H1 (cell line): ENCODE results near the gene SHISAL2B. TPM values are rescaled to one million over a fixed set of nuclear protein-coding genes. Genes with fewer than 3 reads are reported as not detected.

Experiments
- CTCF ChIA-PET: fragments of 300-600 bp; sonication (Branson Sonifier 250); formaldehyde crosslinking; loops from one replicate; lab custom pipeline; 2021; ENCODE audit not compliant: partially characterized antibody; lab: Charles Lee
- POLR2A ChIA-PET: fragments of 300-600 bp; sonication (Branson Sonifier 250); formaldehyde crosslinking; loops from one replicate; lab custom pipeline; 2021; ENCODE audit warnings: inconsistent platforms; ENCODE audit not compliant: partially characterized antibody; lab: Charles Lee
- DNase-seq, 2 experiments: peaks; one replicate each; pipeline versions ENCODE4 v3.0.0 to v3.0.0-alpha.2; 2010 to 2022; ENCODE audit warnings: low spot score in 2 of 2, low read depth in 1 of 2, mixed read lengths in 1 of 2
- FAIRE-seq: peaks from 2 replicates; lab custom pipeline; 2011; peaks lifted over from hg19 to GRCh38; lab: Jason Lieb, UNC
- H2AFZ ChIP-seq: 2 replicates; pipeline ENCODE4 v1.8.1; 2012; ENCODE audit warnings: low read length, inconsistent platforms
- H2AK5ac ChIP-seq: 2 replicates; pipeline ENCODE4 v1.6.1; 2013; ENCODE audit warnings: low read depth, low read length
- H2BK120ac ChIP-seq: replicated peaks from 2 replicates; pipeline ENCODE3; 2013; ENCODE audit warnings: low read depth, low read length, inconsistent platforms
- H2BK12ac ChIP-seq: 2 replicates; pipeline ENCODE4 v1.6.1; 2013; ENCODE audit warnings: low read depth, low read length
- H2BK15ac ChIP-seq: 2 replicates; pipeline ENCODE4 v1.6.1; 2013; ENCODE audit warnings: low read length
- H2BK20ac ChIP-seq: 2 replicates; pipeline ENCODE4 v1.6.1; 2013; ENCODE audit warnings: low read length
- H2BK5ac ChIP-seq: 2 replicates; pipeline ENCODE4 v1.6.1; 2013; ENCODE audit warnings: low read depth, low read length
- H3K14ac ChIP-seq: 2 replicates; pipeline ENCODE4 v1.6.1; 2013; ENCODE audit warnings: inconsistent platforms; ENCODE audit not compliant: insufficient read length
- H3K18ac ChIP-seq: 2 replicates; pipeline ENCODE4 v1.6.1; 2013; ENCODE audit warnings: low read length; ENCODE audit errors: extremely low read depth
- H3K23ac ChIP-seq: 2 replicates; pipeline ENCODE4 v1.6.1; 2013; ENCODE audit warnings: inconsistent platforms; ENCODE audit not compliant: insufficient read length
- H3K23me2 ChIP-seq: 2 replicates; pipeline ENCODE4 v1.6.1; 2013; ENCODE audit warnings: low read depth, low read length
- H3K27ac ChIP-seq: 2 replicates; pipeline ENCODE4 v1.6.1; 2011; ENCODE audit warnings: low read depth, low read length, inconsistent platforms
- H3K27me3 ChIP-seq, 4 experiments: replicated peaks in 1 of 4; 1 replicate in 1 of 4; 2 replicates in 3 of 4; pipeline versions ENCODE4 v1.6.1 to v1.8.1; 2011 to 2013; ENCODE audit warnings: low read length in 3 of 4, mild to moderate bottlenecking in 3 of 4, inconsistent platforms in 2 of 4, mixed read lengths in 2 of 4, moderate library complexity in 1 of 4; ENCODE audit not compliant: control insufficient read depth in 3 of 4, insufficient read depth in 3 of 4; ENCODE audit errors: extremely low read depth in 1 of 4
- H3K36me3 ChIP-seq, 4 experiments: 2 replicates each; pipeline versions ENCODE4 v1.6.1 to v1.8.1; 2011 to 2013; ENCODE audit warnings: mild to moderate bottlenecking in 4 of 4, low read length in 3 of 4, moderate library complexity in 2 of 4, control low read depth in 1 of 4, inconsistent platforms in 1 of 4; ENCODE audit not compliant: insufficient read depth in 4 of 4, control insufficient read depth in 2 of 4
- H3K4ac ChIP-seq: replicated peaks from 2 replicates; pipeline ENCODE3; 2013; ENCODE audit warnings: low read length, low read depth, mixed read lengths, inconsistent platforms; ENCODE audit not compliant: insufficient read length
- H3K4me1 ChIP-seq, 4 experiments: replicated peaks in 1 of 4; 1 replicate in 1 of 4; 2 replicates in 3 of 4; pipeline versions ENCODE4 v1.6.1 to v1.8.1; 2011 to 2013; ENCODE audit warnings: low read length in 3 of 4, inconsistent platforms in 2 of 4, mixed read lengths in 1 of 4; ENCODE audit not compliant: insufficient read depth in 4 of 4, control insufficient read depth in 3 of 4
- H3K4me2 ChIP-seq, 2 experiments: 2 replicates each; pipeline versions ENCODE4 v1.6.1 to v1.8.1; 2011 to 2013; ENCODE audit warnings: low read depth in 2 of 2, low read length in 2 of 2, control low read depth in 1 of 2, inconsistent platforms in 1 of 2, mild to moderate bottlenecking in 1 of 2; ENCODE audit not compliant: insufficient read depth in 1 of 2
- H3K4me3 ChIP-seq, 4 experiments: fragments of 200-600, 300-600 bp in 1 of 4; sonication (generic), shearing (Covaris generic), sonication (Bioruptor Twin) in 1 of 4; 2 replicates each; pipeline versions ENCODE4 v1.5.1 to v1.8.1; 2011 to 2016; ENCODE audit warnings: low read length in 4 of 4, low read depth in 3 of 4, control low read depth in 2 of 4, inconsistent platforms in 2 of 4, mild to moderate bottlenecking in 2 of 4, mixed read lengths in 1 of 4, moderate library complexity in 1 of 4; ENCODE audit not compliant: insufficient read depth in 2 of 4; ENCODE audit errors: extremely low read depth in 1 of 4
- H3K56ac ChIP-seq: replicated peaks from 2 replicates; pipeline ENCODE3; 2013; ENCODE audit warnings: low read depth, mild to moderate bottlenecking, mixed read lengths, low read length, inconsistent platforms; ENCODE audit not compliant: insufficient read length
- H3K79me1 ChIP-seq: 2 replicates; pipeline ENCODE4 v1.6.1; 2013; ENCODE audit warnings: low read depth, low read length, control low read depth
- H3K79me2 ChIP-seq, 2 experiments: 2 replicates each; pipeline versions ENCODE4 v1.6.1 to v1.8.1; 2012 to 2013; ENCODE audit warnings: low read length in 2 of 2, mild to moderate bottlenecking in 2 of 2, inconsistent platforms in 1 of 2; ENCODE audit not compliant: insufficient read depth in 2 of 2, control insufficient read depth in 1 of 2
- H3K9ac ChIP-seq, 4 experiments: replicated peaks in 1 of 4; 1 replicate in 1 of 4; 2 replicates in 3 of 4; pipeline versions ENCODE4 v1.6.1 to v1.8.1; 2011 to 2013; ENCODE audit warnings: low read depth in 3 of 4, low read length in 3 of 4, control low read depth in 2 of 4, mild to moderate bottlenecking in 2 of 4, moderate library complexity in 2 of 4, inconsistent platforms in 1 of 4; ENCODE audit errors: extremely low read depth in 1 of 4
- H3K9me3 ChIP-seq, 2 experiments: 2 replicates each; pipeline versions ENCODE4 v1.6.1 to v1.8.1; 2012 to 2013; ENCODE audit warnings: mild to moderate bottlenecking in 2 of 2, moderate library complexity in 2 of 2, control low read depth in 1 of 2, inconsistent platforms in 1 of 2, low read depth in 1 of 2, low read length in 1 of 2, mixed read lengths in 1 of 2; ENCODE audit not compliant: insufficient read depth in 2 of 2
- H4K20me1 ChIP-seq, 2 experiments: replicated peaks in 1 of 2; 2 replicates each; pipeline versions ENCODE3 to v1.8.1; 2011 to 2013; ENCODE audit warnings: inconsistent platforms in 2 of 2, low read length in 2 of 2, mild to moderate bottlenecking in 1 of 2; ENCODE audit not compliant: insufficient read depth in 2 of 2, control insufficient read depth in 1 of 2
- H4K5ac ChIP-seq: 2 replicates; pipeline ENCODE4 v1.6.1; 2013; ENCODE audit warnings: low read length, low read depth, mixed read lengths, inconsistent platforms; ENCODE audit not compliant: insufficient read length
- H4K8ac ChIP-seq: 2 replicates; pipeline ENCODE4 v1.8.0; 2013; ENCODE audit warnings: mild to moderate bottlenecking, moderate library complexity, low read length, inconsistent platforms; ENCODE audit not compliant: insufficient read depth; ENCODE audit errors: extremely low read depth
- H4K91ac ChIP-seq: replicated peaks from 2 replicates; pipeline ENCODE3; 2013; ENCODE audit warnings: low read length, mixed read lengths, inconsistent platforms; ENCODE audit not compliant: insufficient read length
- EP300 ChIP-seq, 2 experiments: IDR thresholded peaks; 1 replicate in 1 of 2; 2 replicates in 1 of 2; pipeline ENCODE4 v1.6.1; 2011 to 2012; ENCODE audit warnings: low read depth in 2 of 2, low read length in 2 of 2, mild to moderate bottlenecking in 2 of 2, borderline replicate concordance in 1 of 2, inconsistent platforms in 1 of 2, moderate library complexity in 1 of 2
- GTF2F1 ChIP-seq: IDR thresholded peaks from 2 replicates; pipeline ENCODE4 v1.6.1; 2012; ENCODE audit warnings: low read depth, low read length, improper control_type of control experiment, borderline replicate concordance
- WGBS, 2 experiments: shearing (Covaris generic) in 1 of 2; methylation state at CpG; one replicate each; pipeline versions ENCODE4 v1.1.6 to v1.1.7; 2013 to 2015; ENCODE audit warnings: low lambda C conversion rate in 2 of 2, mixed read lengths in 2 of 2, inconsistent platforms in 1 of 2, low coverage in 1 of 2, missing lambda C conversion rate in 1 of 2; ENCODE audit not compliant: insufficient replicate concordance in 2 of 2, insufficient coverage in 1 of 2, insufficient read length in 1 of 2; ENCODE audit errors: extremely low coverage in 1 of 2, missing lambda C conversion rate in 1 of 2; 5-methylcytosine and 5-hydroxymethylcytosine counted together
- polyA plus RNA-seq, 7 experiments: library from polyadenylated mRNA; depleted of rRNA in 3 of 7; stranded (reverse) in 5 of 7; unstranded in 2 of 7; fragments of >200 nt in 5 of 7; fragments of 200-250 nt in 2 of 7; gene quantifications; 1 replicate in 5 of 7; 2 replicates in 1 of 7; 4 replicates in 1 of 7; pipeline versions ENCODE4 v1.2.1 to v1.2.3, GENCODE V29; 2011 to 2013; ENCODE audit warnings: missing spikeins in 2 of 7, mixed read lengths in 2 of 7
- total RNA-seq: library from RNA; stranded (reverse); fragmentation: NEBNext Ultra II Directional; extraction: Animal tissue kit (Norgen Biotek cat#: 25700); gene quantifications from 2 replicates; pipeline ENCODE4 v1.2.1, GENCODE V29; 2021

The SHISAL2B gene
- total and polyA plus RNA-seq, 2 of the 8 experiments (the other 6 are each of a cell fraction or from before 2014, with no cell fraction given) = 10.6 to 14.2 TPM

DNA sequence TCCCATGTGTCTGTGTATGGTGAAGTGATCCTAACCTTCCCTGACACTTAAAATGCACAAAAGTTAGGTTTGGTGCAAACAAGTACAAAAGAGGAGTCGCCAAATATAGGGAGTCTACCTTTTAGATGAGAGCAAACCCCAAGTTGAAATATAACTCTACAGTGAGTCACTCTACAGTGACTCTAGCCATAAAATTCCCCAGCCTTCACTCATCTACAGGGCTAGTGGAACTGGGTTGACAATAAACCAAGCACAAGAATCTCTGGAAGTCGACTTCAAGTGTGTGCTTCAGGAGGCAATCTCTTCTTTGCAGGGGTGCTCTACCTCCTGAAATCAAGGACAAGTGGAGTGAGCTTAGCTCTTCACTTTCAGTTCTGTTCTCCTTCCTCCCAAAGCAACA lies 3.3 kb downstream of the SHISAL2B start:
- no peak overlapping the region for H3K18ac ChIP-seq
- no peak overlapping the region for H2BK12ac ChIP-seq
- peaks cover 13% of the 10 kb centered on the region for H3K23me2 ChIP-seq
- 81% methylated on average over 2 of the region's 2 CpGs; no CpG with 5 or more reads in 1 of the 2 experiments for WGBS, 2 experiments
- no peak overlapping the region for H3K56ac ChIP-seq
- no peaks in the 10 kb centered on the region for H3K79me1 ChIP-seq
- no peak overlapping the region for H3K23ac ChIP-seq
- H3K27ac ChIP-seq = no peak overlapping the region
- no peak for DNase-seq
- CTCF ChIA-PET = interaction anchor here (2.4 kb wide), 1 partner anchor 10 kb away, joined by 17 read pairs; no protein-coding TSS in a partner anchor
- no peaks in the 10 kb centered on the region for H3K79me2 ChIP-seq
- no peak overlapping the region for H2BK120ac ChIP-seq
- H2BK15ac ChIP-seq = no peak overlapping the region
- H3K27me3 ChIP-seq = peaks cover 0 to 11% (median 7%) of the 10 kb centered on the region in 4 experiments; a peak in 5 of 7 replicates
- no peaks in the 10 kb centered on the region for H4K20me1 ChIP-seq
- no peak overlapping the region for H3K9ac ChIP-seq
- H4K5ac ChIP-seq = no peak overlapping the region
- no peak overlapping the region for H2AK5ac ChIP-seq
- POLR2A ChIA-PET = no interaction called here
- no peak overlapping the region for H3K4me2 ChIP-seq
- H4K8ac ChIP-seq = no peak overlapping the region
- H3K9me3 ChIP-seq = peaks cover 9 to 11% of the 10 kb centered on the region in 2 experiments; a peak in 2 of 4 replicates
- H3K4me3 ChIP-seq = no peak overlapping the region
- H3K4ac ChIP-seq = no peak overlapping the region
- H4K91ac ChIP-seq = no peak overlapping the region
- peaks cover 0 to 6% (median 3%) of the 10 kb centered on the region in 4 experiments for H3K4me1 ChIP-seq
- FAIRE-seq = no peak
- peaks cover 0 to 8% (median 0%) of the 10 kb centered on the region in 4 experiments; a peak in 1 of 8 replicates for H3K36me3 ChIP-seq
- no peak overlapping the region for H2AFZ ChIP-seq
- H2BK5ac ChIP-seq = no peak overlapping the region
- H2BK20ac ChIP-seq = no peak overlapping the region
- H3K14ac ChIP-seq = no peak overlapping the region
- TF ChIP-seq GTF2F1 (no peak), EP300 (IDR thresholded peaks at IDR 0.05; ENCODE audit: borderline replicate concordance in 1 of 2, low read depth in 2 of 2, low read length in 2 of 2) (no peak)
- TF ChIP-seq, all 59 proteins: peak for 0
